Activated CD8-positive, alpha-beta memory T cell treated with anti-CD3 and anti-CD28 coated beads for 1 hour (primary cell): Measurements from ENCODE around the gene KIF2B.
"Not testable (repeated sequence)": the region's sequence is repeated elsewhere in the genome, so short reads cannot be mapped to it uniquely, and the experiment has no call there.

Experiments used
- DNase-seq, 2 donors: peaks; one replicate each; pipeline ENCODE4 v3.0.0-alpha.2; 2020; ENCODE audit warnings: low read depth in 1 of 2; ENCODE audit errors: extremely low read depth in 1 of 2

KIF2B gene, protein sequence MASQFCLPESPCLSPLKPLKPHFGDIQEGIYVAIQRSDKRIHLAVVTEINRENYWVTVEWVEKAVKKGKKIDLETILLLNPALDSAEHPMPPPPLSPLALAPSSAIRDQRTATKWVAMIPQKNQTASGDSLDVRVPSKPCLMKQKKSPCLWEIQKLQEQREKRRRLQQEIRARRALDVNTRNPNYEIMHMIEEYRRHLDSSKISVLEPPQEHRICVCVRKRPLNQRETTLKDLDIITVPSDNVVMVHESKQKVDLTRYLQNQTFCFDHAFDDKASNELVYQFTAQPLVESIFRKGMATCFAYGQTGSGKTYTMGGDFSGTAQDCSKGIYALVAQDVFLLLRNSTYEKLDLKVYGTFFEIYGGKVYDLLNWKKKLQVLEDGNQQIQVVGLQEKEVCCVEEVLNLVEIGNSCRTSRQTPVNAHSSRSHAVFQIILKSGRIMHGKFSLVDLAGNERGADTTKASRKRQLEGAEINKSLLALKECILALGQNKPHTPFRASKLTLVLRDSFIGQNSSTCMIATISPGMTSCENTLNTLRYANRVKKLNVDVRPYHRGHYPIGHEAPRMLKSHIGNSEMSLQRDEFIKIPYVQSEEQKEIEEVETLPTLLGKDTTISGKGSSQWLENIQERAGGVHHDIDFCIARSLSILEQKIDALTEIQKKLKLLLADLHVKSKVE

GRCh38 chr17:53822764-53823163 is at the start of gene KIF2B:
Gene KIF2B (plus strand): TSS chr17:53822927. CDS start chr17:53823034, 107 bp downstream.
- DNase-seq = no peak

- DNase-seq = no peak
Observed at GRCh38 chr17:53780320-53780719, 42.4 kb upstream of the KIF2B start.

DNA sequence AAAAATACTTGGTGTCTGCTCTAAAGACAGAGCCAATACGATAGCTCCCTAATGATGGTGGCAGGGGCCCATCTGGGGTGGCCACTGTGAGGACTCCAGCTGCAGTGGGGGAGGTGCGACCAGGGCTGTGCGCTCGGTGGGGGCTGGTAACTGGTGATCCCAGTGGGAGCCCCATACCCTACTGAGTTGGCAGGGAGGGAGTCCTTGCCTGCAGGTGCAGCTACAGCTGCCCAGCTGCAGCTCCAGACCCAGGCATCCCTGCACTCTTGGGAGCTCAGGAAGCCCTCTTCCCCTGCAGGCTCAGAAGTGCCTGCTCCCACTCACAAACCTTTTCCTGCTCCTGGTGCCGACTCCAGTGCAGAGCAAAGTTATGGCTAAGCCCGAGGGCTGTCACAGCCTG is 31.2 kb upstream of the KIF2B start:
- no peak for DNase-seq

DNA sequence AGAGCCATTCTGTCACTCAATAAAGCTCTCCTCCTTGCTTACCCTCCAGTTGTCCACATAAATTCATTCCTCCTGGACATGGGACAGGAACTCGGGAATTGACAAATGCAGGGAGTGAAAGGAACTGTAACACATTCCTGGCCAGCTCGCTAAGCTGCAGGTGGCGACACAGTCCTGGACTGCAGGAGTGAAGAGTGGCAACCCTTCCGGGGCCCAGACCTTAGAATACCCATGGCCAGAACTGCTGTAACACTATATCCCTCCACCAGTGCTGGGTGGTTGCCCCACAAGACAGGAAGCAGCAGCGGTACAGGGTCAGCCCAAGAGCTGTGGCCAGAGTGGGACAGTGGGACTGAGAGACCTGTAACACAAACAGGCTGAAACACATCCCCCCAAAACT is 30.3 kb upstream of the KIF2B start:
- DNase-seq = no peak

GRCh38 chr17:53792997-53793396 is 29.7 kb upstream of the KIF2B start:
- no peak for DNase-seq

GRCh38 chr17:53794875-53795274 is 27.9 kb upstream of the KIF2B start:
- no peak for DNase-seq

GRCh38 chr17:53796642-53797041 is 26.1 kb upstream of the KIF2B start:
- DNase-seq = no peak

- DNase-seq = no peak
Observed at GRCh38 chr17:53797501-53797900, 25.2 kb upstream of the KIF2B start.

DNA sequence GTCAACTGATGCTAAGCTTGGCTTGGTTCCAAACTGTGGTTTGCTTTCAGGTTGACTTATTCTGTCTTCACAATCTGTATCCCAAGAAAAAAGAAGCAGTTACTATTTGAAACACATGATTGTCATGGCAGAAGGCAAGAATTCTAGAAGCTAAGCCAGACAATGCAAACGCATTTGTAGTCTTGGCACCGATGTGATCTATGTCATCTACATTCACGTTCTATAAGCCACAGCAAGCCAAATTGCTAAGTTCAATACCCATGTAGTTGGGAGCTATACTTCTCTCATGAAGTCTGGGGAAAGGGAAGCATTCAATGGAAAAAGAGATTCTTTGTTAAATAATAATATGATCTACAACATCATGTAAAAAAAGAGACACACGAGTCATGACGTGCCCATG is 18.3 kb upstream of the KIF2B start:
- DNase-seq = no peak

DNA sequence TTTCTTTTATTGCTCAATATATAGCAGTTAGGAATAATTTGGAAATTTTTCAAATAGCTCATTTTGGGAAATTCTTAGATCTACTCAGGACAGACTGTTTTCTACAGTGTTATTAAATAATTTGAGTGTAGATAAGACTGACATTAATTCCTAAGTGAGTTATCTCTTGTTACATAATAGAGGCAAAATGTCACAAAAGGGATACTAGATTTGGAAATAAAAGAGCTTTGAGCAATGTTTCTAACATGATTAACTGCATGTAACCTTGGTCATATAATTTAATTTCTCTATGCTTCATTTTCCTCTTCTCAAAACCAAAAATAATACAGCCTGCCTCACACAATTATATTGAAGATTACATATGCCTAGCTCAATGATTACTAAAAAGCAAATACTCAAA is 16.3 kb upstream of the KIF2B start:
- DNase-seq = no peak

- DNase-seq = no peak
Observed at GRCh38 chr17:53807286-53807685, 15.4 kb upstream of the KIF2B start.

DNA sequence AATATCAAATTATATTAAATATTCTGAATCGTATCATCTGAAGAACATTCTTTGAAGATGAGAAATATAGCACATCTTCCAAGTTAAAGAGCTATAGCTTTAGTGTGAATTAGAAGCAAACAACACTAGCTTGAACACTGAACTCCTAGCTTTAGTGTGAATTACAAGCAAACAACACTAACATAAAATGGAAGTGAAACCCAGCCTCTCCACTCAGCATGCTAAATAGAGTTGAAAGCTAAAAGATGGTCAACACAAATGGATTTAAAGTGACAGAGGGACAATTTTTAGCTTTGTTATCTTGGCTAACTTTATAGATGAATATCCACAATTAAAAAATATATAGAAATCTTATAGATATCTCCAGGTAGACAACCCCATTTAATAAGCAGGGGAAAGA is 4.5 kb upstream of the KIF2B start:
- DNase-seq = no peak

DNA sequence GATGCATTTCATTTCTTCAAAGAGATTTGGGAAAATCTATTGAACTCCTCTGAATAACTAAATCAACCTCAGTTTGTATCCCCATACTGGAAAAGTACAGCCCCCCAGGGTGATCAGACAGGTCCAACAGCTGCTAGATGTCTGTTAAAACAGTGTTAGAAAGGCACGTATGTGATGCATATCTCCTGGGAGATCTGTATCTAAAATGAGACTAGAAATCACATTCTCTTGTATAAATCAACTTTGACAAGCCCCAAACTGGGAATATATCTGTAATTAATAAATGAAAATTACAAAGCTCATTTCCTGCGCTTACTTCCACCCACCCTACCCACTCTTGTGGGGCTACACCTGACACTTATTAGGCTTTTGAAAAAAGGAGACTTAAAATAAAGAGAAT is 3.8 kb upstream of the KIF2B start:
- DNase-seq = no peak

DNA sequence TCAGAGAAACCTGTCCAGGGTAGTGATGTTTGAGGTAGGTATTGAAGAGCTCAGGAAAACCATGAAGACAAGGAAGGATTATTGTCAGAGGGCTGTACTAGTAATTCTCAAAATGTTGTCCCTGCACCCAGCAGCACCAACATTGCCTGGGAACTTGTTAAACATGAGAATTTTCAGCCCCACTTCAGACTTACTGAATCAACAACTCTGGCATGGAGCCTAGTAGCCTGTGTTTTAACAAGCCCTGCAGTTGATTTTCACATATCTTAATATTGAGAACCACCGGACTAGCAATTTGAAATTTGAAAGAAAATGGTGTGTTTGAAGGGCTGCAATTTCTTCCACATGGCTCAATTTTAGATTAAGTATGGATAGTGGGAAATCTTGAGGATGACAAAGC is 2.8 kb upstream of the KIF2B start:
- DNase-seq = no peak

GRCh38 chr17:53823341-53824050 is 769 bp downstream of the KIF2B start:
- no peak for DNase-seq

- not testable (repeated sequence) for DNase-seq
Observed at GRCh38 chr17:53834771-53835170, 12.0 kb downstream of the KIF2B start.

DNA sequence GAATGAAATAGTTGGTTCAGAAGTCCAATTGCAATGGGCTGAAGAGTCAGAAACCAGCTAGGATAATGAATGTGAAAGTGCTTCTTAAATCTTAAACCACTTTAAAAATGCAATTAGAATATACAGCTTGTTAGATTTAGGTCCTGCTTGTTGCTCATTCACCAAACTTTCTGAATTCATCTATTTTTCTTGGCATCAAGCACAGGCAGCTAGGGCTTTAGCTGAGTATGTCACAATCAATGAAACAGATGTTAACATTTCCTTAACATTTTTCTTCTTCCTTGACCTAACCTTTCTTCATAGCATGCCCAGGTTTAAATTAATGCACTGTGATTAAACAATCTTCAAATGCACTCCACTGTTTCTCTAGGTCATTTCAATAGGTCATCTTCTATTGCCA is 14.4 kb downstream of the KIF2B start:
- DNase-seq = no peak

- no peak for DNase-seq
Observed at GRCh38 chr17:53844491-53845107, 21.9 kb downstream of the KIF2B start.

DNA sequence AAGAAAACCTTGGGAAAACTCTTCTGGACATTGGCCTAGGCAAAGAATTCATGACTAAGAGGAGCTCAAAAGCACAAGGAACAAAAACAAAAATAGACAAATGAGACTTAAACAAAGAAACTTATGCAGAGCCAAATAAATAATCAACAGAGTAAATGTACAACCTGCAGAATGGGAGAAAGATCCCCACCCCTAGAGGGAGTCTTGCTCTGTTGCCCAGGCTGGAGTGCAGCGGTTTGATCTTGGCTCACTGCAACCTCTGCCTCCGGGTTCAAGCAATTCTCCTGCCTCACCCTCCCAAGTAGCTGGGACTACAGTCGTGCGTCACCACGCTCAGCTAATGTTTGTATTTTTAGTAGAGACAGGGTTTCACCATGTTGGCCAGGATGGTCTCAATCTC is 48.4 kb downstream of the KIF2B start:
- not testable (repeated sequence) for DNase-seq
